PC-3 (cell line): Measurements from ENCODE around the gene GMDS. TPM values are rescaled to one million over a fixed set of nuclear protein-coding genes. Genes with fewer than 3 reads are reported as not detected.

ENCODE experiments used
- ATAC-seq: fragments of 200-7000 bp; cut with Tn5 transposase; 2 replicates; pipeline ENCODE4 v1.9.1; 2020; ENCODE audit warnings: mild to moderate bottlenecking, moderate library complexity
- BruUV-seq: library from RNA; stranded (reverse); fragments of 400-500 nt; replicated peaks from 2 replicates; lab custom pipeline; 2021; lab: Mats Ljungman, UMichigan
- CTCF ChIA-PET: fragments of 300-600 bp; sonication (Branson Sonifier 250); formaldehyde crosslinking; loops from one replicate; lab custom pipeline; 2022; ENCODE audit warnings: antibody characterized with exemption; lab: Charles Lee
- POLR2A ChIA-PET: fragments of 300-600 bp; sonication (Branson Sonifier 250); formaldehyde crosslinking; loops from one replicate; lab custom pipeline; 2022; ENCODE audit warnings: antibody characterized with exemption; ENCODE audit not compliant: unreplicated experiment; lab: Charles Lee
- DNase-seq: peaks from one replicate; pipeline ENCODE4 v3.0.0-alpha.2; 2015
- H2AFZ ChIP-seq: fragments of 300-600 bp; sonication (generic); 2 replicates; pipeline ENCODE4 v1.6.0; 2016; ENCODE audit warnings: antibody characterized with exemption, low read length
- H3F3A ChIP-seq: fragments of 300-600 bp; sonication (generic); one replicate; pipeline ENCODE4 v1.6.0; 2017; ENCODE audit warnings: antibody characterized with exemption, low read length, control low read depth, mild to moderate bottlenecking; ENCODE audit not compliant: unreplicated experiment
- H3K27ac ChIP-seq: fragments of 300-600 bp; sonication (generic); 2 replicates; pipeline ENCODE4 v1.5.1; 2016; ENCODE audit warnings: mild to moderate bottlenecking, low read length
- H3K27me3 ChIP-seq: fragments of 300-600 bp; sonication (generic); 2 replicates; pipeline ENCODE4 v1.6.1; 2016; ENCODE audit warnings: low read length, mixed read lengths
- H3K36me3 ChIP-seq: fragments of 300-600 bp; sonication (generic); 2 replicates; pipeline ENCODE4 v1.6.1; 2016; ENCODE audit warnings: low read depth, mixed run types, low read length, mixed read lengths
- H3K4me1 ChIP-seq: fragments of 300-600 bp; sonication (generic); 2 replicates; pipeline ENCODE4 v1.5.1; 2016; ENCODE audit warnings: low read length; ENCODE audit not compliant: insufficient read depth
- H3K4me2 ChIP-seq: fragments of 300-600 bp; sonication (generic); 2 replicates; pipeline ENCODE4 v1.6.0; 2016; ENCODE audit warnings: low read length
- H3K4me3 ChIP-seq: fragments of 300-600 bp; sonication (generic); 2 replicates; pipeline ENCODE4 v1.5.1; 2016; ENCODE audit warnings: mild to moderate bottlenecking, low read length, mixed read lengths
- H3K79me2 ChIP-seq: fragments of 300-600 bp; sonication (generic); 2 replicates; pipeline ENCODE4 v1.6.1; 2017; ENCODE audit warnings: low read length, mixed read lengths
- H3K9ac ChIP-seq: fragments of 300-600 bp; sonication (generic); 2 replicates; pipeline ENCODE4 v1.6.0; 2016; ENCODE audit warnings: mild to moderate bottlenecking, low read length
- H3K9me2 ChIP-seq: fragments of 300-600 bp; sonication (generic); replicated peaks from 2 replicates; pipeline ENCODE4 v1.6.1; 2016; ENCODE audit warnings: mixed run types, low read length, mixed read lengths
- H3K9me3 ChIP-seq: fragments of 300-600 bp; sonication (generic); 2 replicates; pipeline ENCODE4 v1.6.1; 2016; ENCODE audit warnings: low read length, mixed read lengths
- H4K20me1 ChIP-seq: fragments of 300-600 bp; sonication (generic); 2 replicates; pipeline ENCODE4 v1.6.1; 2016; ENCODE audit warnings: low read length, mixed read lengths
- CTCF ChIP-seq: fragments of 300-600 bp; sonication (generic); conservative IDR thresholded peaks from 2 replicates; pipeline ENCODE4 v1.5.1; 2017; ENCODE audit warnings: antibody characterized with exemption, low read depth, mild to moderate bottlenecking, low read length
- EZH2 ChIP-seq: fragments of 300-600 bp; sonication (generic); IDR thresholded peaks from one replicate; pipeline ENCODE4 v1.6.1; 2017; ENCODE audit warnings: antibody characterized with exemption, mild to moderate bottlenecking, low read length; ENCODE audit not compliant: unreplicated experiment
- EZH2phosphoT487 ChIP-seq: fragments of 300-600 bp; sonication (generic); IDR thresholded peaks from 2 replicates; pipeline ENCODE4 v1.6.1; 2018; ENCODE audit warnings: mild to moderate bottlenecking, antibody characterized with exemption, low read length, borderline replicate concordance
- intact Hi-C: fragments of 100-400 bp; cut with micrococcal nuclease; formaldehyde crosslinking; loops from 2 replicates; pipeline ENCODE4 v1.9.0; 2023
- total RNA-seq: library from RNA; depleted of rRNA; stranded (reverse); fragments of >200 nt; gene quantifications from 2 replicates; pipeline ENCODE4 v1.2.3, GENCODE V29; 2014

Gene GMDS
- total RNA-seq, 1 experiment from 2014 or later: 18.3 TPM

DNA sequence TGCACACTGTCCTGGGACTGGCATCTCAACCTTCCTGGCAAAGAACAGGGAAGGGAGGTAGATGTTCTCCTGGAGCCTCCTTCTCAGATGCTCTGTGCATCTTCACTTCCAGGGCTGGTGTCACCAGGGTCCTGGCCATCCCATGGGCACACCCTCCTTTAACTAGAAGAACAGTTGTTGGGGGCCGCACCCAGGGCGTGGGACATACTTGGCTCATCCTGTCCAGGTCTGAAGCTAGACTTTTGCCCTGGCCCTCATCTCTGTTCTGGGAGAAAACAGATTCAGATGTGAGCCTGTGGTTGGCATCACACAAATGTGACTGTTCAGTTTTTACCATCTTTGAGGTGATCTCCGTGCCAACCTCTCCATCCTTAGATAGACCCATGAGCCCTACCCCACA is 594.0 kb downstream of the GMDS start:
- Histone ChIP-seq H4K20me1 (no peaks in the 10 kb centered on the region), H3K9ac (no peak overlapping the region), H3K4me1 (no peaks in the 10 kb centered on the region), H3K4me2 (no peak overlapping the region), H3K9me2 (no peaks in the 10 kb centered on the region), H3K79me2 (no peaks in the 10 kb centered on the region), H3K4me3 (no peak overlapping the region), H3K36me3 (no peaks in the 10 kb centered on the region), H3K27ac (no peak overlapping the region), H3F3A (no peaks in the 10 kb centered on the region), H2AFZ (no peak overlapping the region), H3K9me3 (no peaks in the 10 kb centered on the region), H3K27me3 (no peaks in the 10 kb centered on the region)
- no peak for TF ChIP-seq EZH2
- no TSS peak for BruUV-seq
- DNase-seq (no peak), ATAC-seq (no peak)
- ChIA-PET CTCF (no interaction called here), POLR2A (no interaction called here)
- intact Hi-C loops: no loop called here

DNA sequence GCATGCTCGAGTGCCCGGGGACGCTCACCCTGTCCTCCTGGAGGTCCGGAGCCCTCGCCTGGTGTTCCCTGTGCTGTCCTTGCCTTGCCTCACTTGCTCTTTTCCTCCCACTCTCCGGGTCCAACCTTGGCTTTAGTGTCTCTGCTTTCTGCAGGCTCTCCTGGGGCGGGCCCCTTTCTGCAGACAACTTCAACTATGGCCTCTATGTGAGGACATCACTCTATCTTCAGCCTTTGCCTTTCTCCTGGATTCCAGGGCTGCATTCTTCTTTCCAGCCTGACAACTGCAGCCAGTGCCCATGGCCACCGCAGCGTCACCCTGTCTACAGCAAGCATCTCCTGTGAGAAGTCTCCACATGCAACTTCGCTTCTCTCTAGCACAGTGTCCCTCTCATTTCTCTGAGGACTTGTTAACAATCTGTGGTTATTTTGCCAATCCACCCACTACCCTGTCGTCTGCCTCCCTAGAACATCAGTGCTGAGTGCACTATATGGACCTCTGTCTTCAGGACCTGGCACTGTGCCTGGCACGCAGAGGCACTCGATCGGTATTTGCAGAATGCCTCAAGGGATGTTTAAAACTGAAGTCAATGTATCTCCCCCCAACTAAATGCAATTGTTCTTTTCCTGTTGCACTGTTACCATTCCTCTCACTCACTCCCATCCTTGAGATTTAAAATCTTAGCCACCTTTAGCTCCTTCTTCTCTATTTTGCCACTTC is 599.8 kb downstream of the GMDS start:
- intact Hi-C loops: no loop called here
- no peak for TF ChIP-seq CTCF
- no peak for TF ChIP-seq EZH2
- no peak for TF ChIP-seq EZH2phosphoT487
- Histone ChIP-seq H2AFZ (no peak overlapping the region), H3K9ac (no peak overlapping the region), H3K27ac (no peak overlapping the region), H3K27me3 (no peaks in the 10 kb centered on the region), H3K79me2 (no peaks in the 10 kb centered on the region), H3K4me3 (no peak overlapping the region), H3F3A (no peaks in the 10 kb centered on the region), H3K9me3 (no peaks in the 10 kb centered on the region), H3K9me2 (no peaks in the 10 kb centered on the region), H3K36me3 (no peaks in the 10 kb centered on the region), H4K20me1 (no peaks in the 10 kb centered on the region), H3K4me1 (peaks cover 17% of the 10 kb centered on the region), H3K4me2 (no peak overlapping the region)
- BruUV-seq: no TSS peak
- CTCF ChIA-PET: no interaction called here
- DNase-seq (no peak), ATAC-seq (no peak)
- POLR2A ChIA-PET: no interaction called here

GRCh38 chr6:1644516-1645060 is 600.8 kb downstream of the GMDS start:
- no peaks in the 10 kb centered on the region for H3K27me3 ChIP-seq

More at GRCh38 chr6:1644516-1645060, 600.8 kb downstream of the GMDS start:
- Histone ChIP-seq H3K9ac (no peak overlapping the region), H3K36me3 (no peaks in the 10 kb centered on the region), H3K9me3 (no peaks in the 10 kb centered on the region), H4K20me1 (no peaks in the 10 kb centered on the region), H3K4me2 (no peak overlapping the region), H3F3A (no peaks in the 10 kb centered on the region), H3K4me1 (peaks cover 17% of the 10 kb centered on the region), H3K4me3 (no peak overlapping the region), H3K79me2 (no peaks in the 10 kb centered on the region), H2AFZ (no peak overlapping the region), H3K27ac (no peak overlapping the region), H3K9me2 (no peaks in the 10 kb centered on the region)
- ChIA-PET POLR2A (no interaction called here), CTCF (no interaction called here)
- intact Hi-C loops: no loop called here
- BruUV-seq: no TSS peak
- DNase-seq: no peak
- no peak for TF ChIP-seq EZH2phosphoT487
- TF ChIP-seq EZH2: no peak
- TF ChIP-seq CTCF: no peak
- no peak for ATAC-seq
